NOMO-1 (cell line): ENCODE results near the gene IVNS1ABP.

Experiments
- DNase-seq, 2 experiments: peaks; one replicate each; lab custom pipeline; 2025; ENCODE audit not compliant: unreplicated experiment in 2 of 2; lab: John Stamatoyannopoulos, UW

The IVNS1ABP gene

DNA sequence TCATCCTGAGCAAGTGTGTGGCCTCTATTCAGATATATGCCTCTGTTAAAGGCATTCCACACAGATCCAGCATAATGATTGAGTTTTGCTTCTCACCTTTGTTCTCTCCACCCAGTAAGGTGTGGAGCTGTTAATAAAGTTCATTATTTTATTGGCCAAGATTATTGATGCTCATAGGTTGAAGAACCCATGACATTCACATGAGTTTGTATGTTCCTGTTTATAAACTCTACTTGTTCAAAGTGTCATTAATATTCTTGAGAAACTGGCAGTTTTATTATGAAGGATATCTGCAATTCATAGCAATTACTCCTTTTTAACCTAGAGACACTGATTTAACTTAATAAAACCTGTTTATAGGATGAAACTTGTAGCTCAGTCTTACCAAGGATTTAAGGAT, 22.0 kb downstream of the IVNS1ABP start:
- no peak for DNase-seq

DNA sequence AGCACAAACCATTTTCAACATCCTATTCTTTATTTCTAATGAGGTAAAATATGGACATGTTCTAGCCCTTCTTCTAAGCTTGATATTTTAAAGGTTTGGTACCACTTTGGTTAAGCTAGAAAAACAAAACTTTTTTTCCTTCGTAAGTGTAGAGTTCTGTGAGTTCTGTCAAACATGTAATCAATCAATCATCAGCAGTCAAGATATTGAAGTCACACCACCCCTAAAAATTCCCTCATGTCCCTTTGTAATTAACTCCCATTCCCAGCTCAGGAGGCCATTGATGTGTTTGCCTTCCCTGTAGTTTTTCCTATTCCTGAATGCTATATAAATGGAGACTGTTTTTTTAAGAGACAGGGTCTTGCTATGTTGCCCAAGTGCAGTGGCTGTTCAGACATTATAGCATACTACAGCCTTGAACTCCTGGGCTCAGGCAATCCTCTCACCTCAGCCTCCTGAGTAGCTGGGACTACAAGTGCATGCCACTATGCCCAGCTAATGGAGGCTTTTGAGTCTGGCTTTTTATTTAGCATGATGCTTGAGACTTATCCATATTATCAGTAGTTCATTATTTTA, 23.0 kb downstream of the IVNS1ABP start:
- no peak for DNase-seq

DNA sequence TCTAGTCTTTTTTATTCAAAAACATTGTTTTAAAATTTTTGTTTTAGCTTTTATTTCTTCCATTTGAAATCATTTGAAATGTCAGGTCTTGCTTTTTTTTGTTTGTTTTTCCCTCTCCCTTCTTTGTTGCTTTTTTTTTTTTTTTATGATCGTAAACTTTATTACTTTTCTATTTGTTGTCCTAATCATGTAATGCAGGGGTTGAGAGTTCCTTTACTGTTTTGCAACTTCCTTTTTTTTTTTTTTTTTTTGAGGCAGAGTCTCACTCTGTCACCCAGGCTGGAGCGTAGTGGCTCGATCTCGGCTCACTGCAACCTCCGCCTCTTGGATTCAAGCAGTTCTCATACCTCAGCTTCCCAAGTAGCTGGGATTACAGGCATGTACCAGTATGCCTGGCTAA, 24.8 kb downstream of the IVNS1ABP start:
- peak; percentile 5 to 34 for DNase-seq

DNA sequence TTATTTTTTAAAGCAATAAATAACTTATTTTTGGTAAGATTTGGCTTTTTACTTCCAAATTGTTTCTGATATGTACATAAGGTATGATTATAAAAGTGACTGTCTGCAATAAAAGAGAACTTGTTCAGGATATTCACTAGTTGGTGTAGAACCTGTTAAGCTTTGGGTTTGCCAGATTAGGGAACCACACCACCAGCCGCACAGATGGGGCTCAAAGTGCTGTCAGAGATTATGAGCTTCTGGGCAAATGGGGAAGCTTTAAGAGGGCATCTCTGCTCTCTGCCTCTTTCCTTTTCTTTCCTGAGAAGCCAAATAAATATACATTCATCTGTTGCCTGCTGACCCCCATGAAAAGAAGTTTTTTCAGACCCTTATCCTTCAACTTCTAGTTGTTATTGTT, 25.4 kb downstream of the IVNS1ABP start:
- peak; percentile 29 to 52 for DNase-seq

DNA sequence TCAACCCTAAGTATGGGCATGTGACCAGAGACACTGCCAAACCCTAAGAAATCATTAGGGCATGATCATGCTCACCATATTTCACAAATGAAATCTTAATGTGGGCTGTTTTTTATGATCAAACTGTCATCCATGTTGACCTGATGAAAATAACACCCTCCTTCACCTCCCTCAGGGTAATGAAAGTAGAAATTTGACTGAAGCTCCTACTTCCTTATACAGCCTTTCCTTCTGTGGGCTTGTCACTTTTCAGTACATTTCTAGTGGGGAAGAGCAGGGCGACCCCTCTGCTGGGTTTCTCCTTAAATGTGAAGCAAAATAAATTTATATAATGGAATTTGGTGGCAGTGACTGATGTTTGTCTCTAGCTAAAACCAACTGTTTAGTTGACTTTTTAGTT, 25.9 kb downstream of the IVNS1ABP start:
- peak in 1 of 2 experiments; percentile 8 for DNase-seq

DNA sequence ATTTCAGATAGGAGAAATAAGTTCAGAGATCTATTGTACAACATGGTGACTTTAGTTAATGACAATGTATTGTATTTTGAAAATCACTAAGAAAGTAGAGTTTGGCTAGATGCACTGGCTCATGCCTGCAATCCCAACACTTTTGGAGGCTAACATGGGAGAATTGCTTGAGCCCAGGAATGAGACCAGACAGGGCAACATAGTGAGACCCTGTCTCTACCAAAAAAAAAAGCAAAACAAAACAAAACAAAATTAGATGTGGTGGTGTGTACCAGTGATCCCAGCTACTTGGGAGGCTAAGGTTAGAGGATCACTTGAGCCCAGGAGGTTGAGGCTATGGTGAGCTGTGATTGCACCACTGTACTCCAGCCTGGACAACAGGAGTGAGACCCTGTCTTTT, 27.2 kb downstream of the IVNS1ABP start:
- no peak for DNase-seq

DNA sequence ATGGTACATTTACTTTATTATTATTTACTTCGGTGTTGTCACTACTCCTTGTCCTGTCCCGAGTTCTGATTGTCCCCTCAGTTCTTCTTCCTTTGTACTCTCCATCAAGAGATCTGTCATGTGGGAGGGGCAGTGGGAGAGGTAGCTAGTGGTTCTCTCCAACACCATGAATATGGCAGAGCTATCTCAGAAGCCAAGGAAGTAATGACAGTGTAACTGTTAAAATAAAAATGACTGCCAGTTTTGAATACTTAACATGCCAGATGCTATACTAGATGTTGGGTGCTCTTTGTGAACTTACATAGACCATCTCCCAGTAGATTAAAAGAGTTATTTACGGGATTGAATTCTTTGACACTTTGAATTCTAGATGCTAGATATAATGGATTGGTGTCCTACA, 28.6 kb downstream of the IVNS1ABP start:
- DNase-seq = no peak

DNA sequence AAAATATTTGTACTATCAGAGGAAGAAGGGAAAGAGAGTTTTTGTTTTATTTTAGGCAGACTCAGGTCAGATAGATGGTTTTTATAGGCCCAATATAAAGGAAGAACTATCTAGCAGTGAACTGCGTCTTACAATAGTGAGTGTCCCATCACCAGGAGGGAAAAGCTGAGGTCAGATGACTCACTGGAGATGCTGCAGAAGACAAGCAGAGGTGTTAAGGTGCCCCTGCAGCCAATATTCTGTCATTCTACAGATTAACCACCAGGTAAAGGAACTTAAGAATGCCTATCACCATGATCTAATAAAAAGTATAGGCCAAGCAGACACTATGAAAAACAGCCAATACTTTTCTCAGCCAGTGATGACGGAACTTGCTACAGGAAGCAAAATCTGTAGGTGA, 29.6 kb downstream of the IVNS1ABP start:
- DNase-seq = no peak

DNA sequence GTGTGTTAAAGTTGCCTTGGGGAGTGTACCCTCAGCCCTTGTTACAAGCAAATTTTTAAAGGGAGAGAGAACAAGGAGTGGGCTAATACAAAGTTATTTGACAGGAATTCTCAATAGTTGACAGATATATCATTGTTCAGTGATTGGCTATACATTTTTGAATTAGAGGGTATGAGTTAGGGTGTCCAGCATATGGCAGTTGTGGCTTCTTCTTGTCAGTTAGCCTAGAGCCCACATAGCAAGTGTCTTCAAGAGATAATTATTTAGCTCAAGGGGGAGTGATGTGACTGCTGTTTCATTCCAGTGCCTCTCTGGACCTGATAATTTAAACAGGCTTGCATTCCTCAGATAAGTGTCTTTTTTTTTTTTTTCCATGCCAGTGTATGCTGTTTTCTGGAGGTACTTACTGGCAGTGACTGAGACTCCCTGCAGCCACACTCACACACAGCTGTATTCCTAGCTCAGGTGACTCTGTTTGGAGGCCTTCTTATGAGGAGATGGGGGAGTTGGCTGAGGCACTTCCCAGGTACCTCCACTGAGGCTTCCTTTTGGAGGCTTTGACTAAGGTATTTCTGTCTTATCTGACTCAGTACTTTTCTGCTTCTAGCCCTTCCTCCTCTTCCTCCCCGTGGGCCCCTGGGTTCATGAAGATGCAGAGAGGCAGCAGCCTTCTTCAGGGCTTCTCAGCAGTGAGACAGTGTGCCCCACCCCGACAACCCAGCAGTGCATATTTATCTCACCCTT, 32.3 kb downstream of the IVNS1ABP start:
- no peak for DNase-seq

DNA sequence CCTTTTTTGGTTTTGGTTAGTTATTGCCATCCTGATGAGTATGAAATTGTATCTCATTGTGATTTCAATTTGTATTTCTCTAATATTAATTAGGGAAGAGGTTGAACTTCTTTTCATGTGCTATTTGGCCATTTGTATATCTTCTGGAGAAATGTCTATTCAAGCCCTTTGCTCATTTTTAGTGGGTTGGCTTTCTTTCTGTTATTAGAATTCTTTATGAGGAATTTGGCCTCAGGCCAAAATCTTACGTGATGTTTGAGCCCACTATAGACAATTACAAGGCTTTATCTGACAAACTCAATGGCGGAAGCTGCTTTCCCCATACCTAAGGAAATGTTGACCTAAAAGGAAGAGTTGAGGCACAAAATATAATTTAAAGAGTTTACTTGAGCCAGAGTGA, 32.9 kb downstream of the IVNS1ABP start:
- DNase-seq = no peak

DNA sequence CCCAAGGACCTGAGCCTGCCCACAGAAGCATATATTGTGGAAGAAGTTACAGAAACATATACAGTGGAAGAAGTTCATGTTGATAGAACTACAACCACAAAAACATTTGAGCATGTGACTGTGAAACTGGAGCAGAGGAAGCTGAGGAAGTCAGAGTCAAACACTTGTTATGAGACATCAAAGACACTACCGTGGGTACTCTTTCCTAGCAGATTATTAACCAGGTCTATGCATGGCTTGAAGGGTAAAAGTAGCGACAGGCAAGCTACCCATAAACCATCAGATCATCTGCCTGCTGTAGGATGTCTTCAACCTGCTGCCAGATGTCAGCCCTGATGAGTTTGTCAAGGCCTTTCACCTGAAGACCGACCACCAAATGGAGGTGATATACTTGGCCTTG, 35.8 kb downstream of the IVNS1ABP start:
- DNase-seq = no peak

DNA sequence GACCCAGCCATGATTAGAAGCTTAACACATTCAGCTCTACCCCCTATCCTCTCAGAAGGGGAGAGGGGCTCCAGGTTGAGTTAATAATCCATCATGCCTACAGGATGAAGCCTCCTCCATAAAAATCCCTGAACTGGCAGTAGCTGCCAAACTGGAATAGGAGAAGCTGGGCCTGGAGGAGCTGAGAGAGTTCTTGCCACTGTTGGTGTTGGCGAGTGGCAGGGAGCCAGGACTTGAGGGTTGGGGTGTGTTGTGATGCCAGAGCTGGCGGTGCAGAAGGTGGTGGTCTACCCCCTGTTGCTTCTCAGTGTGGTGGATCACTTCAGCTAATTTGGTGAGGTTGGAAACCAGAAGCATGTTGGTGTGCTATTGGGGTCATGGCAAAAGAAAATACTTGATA, 36.5 kb downstream of the IVNS1ABP start:
- no peak for DNase-seq

DNA sequence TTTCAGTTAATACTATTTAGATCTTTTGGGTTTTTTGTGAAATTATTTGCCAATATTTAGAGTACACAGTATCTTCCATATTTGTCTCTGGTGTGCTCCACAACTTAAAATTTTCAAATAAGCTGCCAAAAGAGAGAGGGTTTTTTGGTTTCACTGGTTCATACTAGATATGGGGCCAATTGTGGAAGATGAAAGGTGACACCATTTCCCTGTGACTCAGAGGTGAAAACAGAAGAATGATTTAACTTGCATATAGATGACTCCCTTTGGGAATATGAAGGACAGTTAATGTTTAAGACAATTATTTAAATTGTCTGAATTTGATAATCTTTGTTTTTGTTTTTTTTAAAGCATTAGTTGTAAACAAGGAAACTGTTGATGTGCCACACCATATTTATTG, 37.5 kb downstream of the IVNS1ABP start:
- DNase-seq = no peak

DNA sequence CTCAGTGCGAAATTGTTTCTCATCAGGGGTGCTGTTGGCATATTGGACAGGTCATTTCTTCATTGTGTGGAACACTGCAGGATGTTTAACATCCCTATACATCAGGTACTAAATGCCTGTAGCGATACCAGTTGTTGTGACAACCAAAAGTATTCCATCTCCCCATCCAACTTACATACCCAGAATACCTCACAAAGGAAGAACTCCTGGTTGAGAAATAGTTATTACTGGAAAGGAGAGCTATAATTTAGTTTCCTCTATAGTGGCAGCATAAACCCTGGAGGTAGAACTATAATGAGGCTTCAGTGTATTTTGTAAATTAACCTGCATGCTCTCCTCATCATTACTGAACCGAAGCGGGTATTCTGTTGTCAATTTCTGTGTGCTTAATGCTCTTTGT, 45.1 kb downstream of the IVNS1ABP start:
- no peak for DNase-seq

DNA sequence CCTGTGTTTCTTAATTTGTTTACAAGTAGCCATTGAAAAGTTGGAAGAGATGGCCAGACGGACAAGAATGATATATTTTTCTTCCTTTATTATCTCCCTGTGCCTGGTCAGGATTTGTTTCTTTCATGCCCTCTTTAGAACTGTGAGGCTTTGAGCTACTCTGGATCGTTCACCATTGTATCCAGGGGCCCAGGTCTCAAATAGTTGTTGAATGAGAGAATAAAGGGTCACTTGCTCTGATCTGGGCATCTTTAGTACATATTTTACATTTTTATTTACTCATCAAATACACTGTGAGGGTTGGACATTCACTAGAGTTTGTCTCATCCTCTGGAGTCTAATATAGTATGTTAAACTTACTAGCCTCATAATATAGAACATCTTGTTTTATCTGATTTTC, 48.7 kb downstream of the IVNS1ABP start:
- DNase-seq = no peak

DNA sequence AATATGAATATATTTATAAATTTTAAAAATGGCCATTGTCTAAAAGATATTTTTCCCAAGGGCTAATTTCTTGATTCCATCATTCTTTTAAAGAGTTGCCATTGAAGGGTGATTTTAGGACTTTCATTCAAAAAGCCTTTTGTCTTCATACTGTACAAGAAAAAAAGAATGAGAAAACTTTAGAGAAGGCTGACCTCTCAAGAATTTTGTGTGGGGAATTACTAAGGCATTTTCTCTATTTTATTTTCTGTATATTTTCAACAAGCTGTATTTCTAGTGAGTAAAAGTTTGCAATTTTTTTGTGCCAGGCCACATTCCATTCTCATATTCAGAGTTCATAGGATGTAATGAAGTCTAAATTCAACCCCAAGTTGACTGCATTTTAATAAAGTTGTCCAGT, 49.3 kb downstream of the IVNS1ABP start:
- no peak for DNase-seq

DNA sequence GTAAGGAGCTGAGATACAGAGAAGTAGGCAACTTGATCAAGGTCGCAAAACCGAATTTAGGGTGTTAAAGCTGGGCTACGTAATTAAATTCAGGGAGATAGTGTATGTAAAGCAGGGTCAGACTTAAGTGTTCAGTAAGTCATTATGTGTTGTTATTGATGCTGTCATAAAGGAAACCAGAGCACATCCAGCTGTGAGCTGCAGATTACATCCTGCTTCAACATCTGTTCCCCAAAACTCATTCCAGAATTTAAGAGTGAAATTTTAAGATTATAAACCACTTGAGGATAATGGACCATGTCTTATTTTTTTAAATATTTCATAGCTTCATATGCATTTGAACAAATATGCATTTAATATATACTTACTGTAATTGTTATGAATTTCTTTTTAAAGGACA, 49.7 kb downstream of the IVNS1ABP start:
- DNase-seq = no peak

DNA sequence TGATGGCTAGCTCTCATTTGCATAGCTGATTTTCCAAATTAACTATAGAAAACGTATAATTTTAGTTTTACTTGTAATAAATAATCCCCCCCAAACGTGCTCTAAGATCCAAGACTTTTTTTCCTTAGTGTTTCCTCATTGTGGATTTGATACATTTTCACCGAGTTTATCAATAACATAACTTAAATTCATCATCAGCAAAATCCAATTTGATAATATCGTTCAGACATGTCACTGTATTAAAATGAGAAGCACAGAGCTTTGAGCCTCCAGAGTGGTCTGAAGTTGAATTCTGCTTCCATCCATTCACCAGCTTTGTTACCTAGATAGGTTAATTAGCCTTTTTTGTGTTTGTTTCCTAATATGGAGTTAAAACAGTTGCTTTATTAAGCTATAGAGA, 51.7 kb downstream of the IVNS1ABP start:
- no peak for DNase-seq

DNA sequence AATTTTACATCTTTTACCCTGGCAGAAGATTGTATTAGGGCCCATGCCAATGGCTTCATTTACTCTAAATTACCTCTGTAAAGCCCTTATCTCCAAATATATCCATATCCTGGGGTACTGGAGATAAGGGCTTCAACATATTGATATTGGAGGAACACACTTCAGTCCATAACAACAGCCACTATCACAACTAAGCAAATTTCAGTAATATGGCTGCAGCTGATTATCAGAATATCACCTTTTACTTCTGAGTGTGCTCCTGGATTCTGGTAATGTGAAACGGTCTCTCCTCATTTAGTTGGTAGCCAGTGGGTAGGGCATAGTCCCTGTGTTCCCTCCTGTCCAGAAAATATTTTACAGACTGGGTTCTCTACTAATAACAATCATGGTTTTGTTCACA, 53.3 kb downstream of the IVNS1ABP start:
- DNase-seq = no peak

DNA sequence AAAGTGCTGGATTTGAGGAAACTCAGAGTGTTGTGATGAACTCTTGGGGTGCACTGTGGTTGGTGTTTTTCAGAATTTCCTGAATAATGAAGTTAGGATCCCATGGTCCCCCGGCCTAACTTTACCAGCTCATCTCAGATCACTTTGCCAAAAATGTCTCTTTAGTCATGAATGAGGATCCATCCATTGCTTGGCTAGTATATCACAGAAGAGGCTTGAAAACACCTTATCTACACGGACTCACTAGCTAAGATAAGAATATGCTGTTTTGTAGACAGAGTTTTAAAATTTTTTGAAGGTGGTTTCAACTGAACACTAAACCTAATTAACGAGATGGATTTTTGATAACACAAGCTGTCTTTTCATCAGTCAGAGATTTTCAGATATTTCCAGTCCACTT, 53.8 kb downstream of the IVNS1ABP start:
- no peak for DNase-seq

DNA sequence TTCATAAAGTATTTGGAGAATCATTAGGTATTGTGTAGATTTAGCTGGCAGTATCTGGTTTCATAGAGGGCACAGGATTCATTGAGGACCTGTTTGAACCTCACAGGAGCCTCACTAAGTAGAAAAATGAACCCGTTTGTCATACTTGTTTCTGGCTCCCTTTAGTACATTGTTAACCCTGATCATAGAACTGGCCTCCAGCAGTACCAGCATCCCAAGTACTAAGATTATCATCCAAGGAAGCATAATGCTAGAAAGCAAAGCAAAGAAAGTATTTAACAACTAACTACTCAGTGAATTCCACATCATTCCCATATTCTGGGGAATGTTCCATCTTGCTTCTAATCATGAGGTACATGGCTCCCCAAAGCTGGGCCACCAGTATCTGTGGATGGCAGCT, 54.9 kb downstream of the IVNS1ABP start:
- DNase-seq = no peak

DNA sequence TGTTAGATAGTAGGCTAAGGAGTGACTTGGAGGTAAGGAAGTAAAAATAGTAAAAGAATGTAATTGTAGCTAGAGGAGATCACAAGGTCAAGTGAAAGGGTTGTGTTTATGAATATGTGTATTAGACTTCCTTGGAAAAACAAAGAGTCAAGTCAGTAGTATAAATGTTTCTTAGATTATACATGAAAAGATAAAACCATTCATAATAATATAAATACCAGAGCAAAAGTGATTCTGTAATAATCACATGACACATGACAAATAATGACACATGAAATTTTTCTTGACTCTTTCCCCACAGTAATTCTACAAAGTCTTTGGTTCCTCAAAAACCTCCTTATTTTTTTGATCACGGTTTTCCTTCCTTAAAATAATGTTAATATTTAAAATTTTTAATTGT, 56.4 kb downstream of the IVNS1ABP start:
- DNase-seq = no peak

DNA sequence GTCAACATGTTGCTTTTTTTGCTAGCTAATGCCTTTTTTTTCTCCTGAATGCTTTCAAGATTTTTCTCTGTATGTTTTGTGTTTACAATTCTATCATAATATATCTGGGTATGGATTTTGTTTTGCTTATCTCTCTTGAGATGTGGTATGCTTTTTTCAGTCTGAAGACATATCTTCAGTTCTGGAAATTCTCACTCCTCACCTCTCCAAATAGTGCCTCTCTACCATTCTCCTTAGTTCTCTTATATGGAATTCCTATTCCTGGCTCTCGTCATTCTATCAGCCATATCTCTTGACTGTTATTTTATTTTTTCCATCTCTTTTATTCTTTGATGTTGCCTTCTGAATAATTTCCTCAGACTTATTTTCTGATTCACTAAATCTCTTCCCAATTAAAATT, 58.4 kb downstream of the IVNS1ABP start:
- no peak for DNase-seq
